GM23338 (cell line): ENCODE measurements around the gene PSMD14. TPM values are rescaled to one million over a fixed set of nuclear protein-coding genes. Genes with fewer than 3 reads are reported as not detected.

Experiments used
- ATAC-seq: fragments of 200-7000 bp; cut with Tn5 transposase; 3 replicates; pipeline ENCODE4 v1.9.1; 2020
- DNase-seq: peaks from one replicate; pipeline ENCODE4 v3.0.0-alpha.2; 2015; ENCODE audit warnings: low spot score
- H2AFZ ChIP-seq: fragments of 200-600 bp; sonication (generic); 2 replicates; pipeline ENCODE4 v1.8.0; 2016; ENCODE audit warnings: antibody characterized with exemption, mild to moderate bottlenecking, moderate library complexity
- H3F3A ChIP-seq: fragments of 200-600 bp; sonication (generic); replicated peaks from 2 replicates; pipeline ENCODE4 v1.8.0; 2017; ENCODE audit warnings: antibody characterized with exemption, mixed run types, low read depth
- H3K27ac ChIP-seq: fragments of 200-600 bp; sonication (generic); 2 replicates; pipeline ENCODE4 v1.6.1; 2016; ENCODE audit warnings: low read depth
- H3K27me3 ChIP-seq: fragments of 200-600 bp; sonication (generic); 2 replicates; pipeline ENCODE4 v1.8.0; 2016; ENCODE audit warnings: mild to moderate bottlenecking, mixed run types, moderate library complexity; ENCODE audit not compliant: insufficient read depth
- H3K36me3 ChIP-seq: fragments of 200-600 bp; sonication (generic); 2 replicates; pipeline ENCODE4 v1.8.0; 2016; ENCODE audit warnings: mild to moderate bottlenecking; ENCODE audit not compliant: insufficient read depth
- H3K4me1 ChIP-seq: fragments of 200-600 bp; sonication (generic); 2 replicates; pipeline ENCODE4 v1.8.0; 2016; ENCODE audit warnings: mild to moderate bottlenecking, moderate library complexity; ENCODE audit not compliant: insufficient read depth
- H3K4me2 ChIP-seq: fragments of 200-600 bp; sonication (generic); 2 replicates; pipeline ENCODE4 v1.7.1; 2017; ENCODE audit warnings: mixed run types
- H3K4me3 ChIP-seq: fragments of 200-600 bp; sonication (generic); 2 replicates; pipeline ENCODE4 v1.6.1; 2016; ENCODE audit warnings: mixed run types
- H3K79me2 ChIP-seq: fragments of 200-600 bp; sonication (generic); replicated peaks from 2 replicates; pipeline ENCODE4 v1.8.0; 2017; ENCODE audit warnings: mild to moderate bottlenecking; ENCODE audit not compliant: insufficient read depth
- H3K9me2 ChIP-seq: fragments of 200-600 bp; sonication (generic); 2 replicates; pipeline ENCODE4 v1.8.0; 2017; ENCODE audit not compliant: insufficient read depth
- H4K20me1 ChIP-seq: fragments of 200-600 bp; sonication (generic); replicated peaks from 2 replicates; pipeline ENCODE4 v1.8.0; 2017; ENCODE audit warnings: mild to moderate bottlenecking; ENCODE audit not compliant: insufficient read depth
- H3K27ac Mint-ChIP-seq: 2 replicates; pipeline ENCODE4 v1.8.0; 2020; ENCODE audit warnings: inconsistent platforms, mild to moderate bottlenecking, moderate library complexity, mixed read lengths
- H3K27me3 Mint-ChIP-seq: 3 replicates; pipeline ENCODE4 v1.8.0; 2022; ENCODE audit warnings: low read depth, mild to moderate bottlenecking, moderate library complexity, mixed read lengths, inconsistent platforms; ENCODE audit not compliant: insufficient read depth, poor library complexity
- H3K36me3 Mint-ChIP-seq: 3 replicates; pipeline ENCODE4 v1.8.0; 2021; ENCODE audit warnings: low read depth, mild to moderate bottlenecking, inconsistent platforms, moderate library complexity, mixed read lengths
- H3K4me1 Mint-ChIP-seq: 3 replicates; pipeline ENCODE4 v1.8.0; 2020; ENCODE audit warnings: mild to moderate bottlenecking, inconsistent platforms, mixed read lengths
- H3K4me3 Mint-ChIP-seq: 3 replicates; pipeline ENCODE4 v1.8.0; 2021; ENCODE audit warnings: moderate library complexity, mild to moderate bottlenecking, inconsistent platforms, mixed read lengths
- H3K9me3 Mint-ChIP-seq: 3 replicates; pipeline ENCODE4 v1.8.0; 2020; ENCODE audit warnings: moderate library complexity, mild to moderate bottlenecking, inconsistent platforms, mixed read lengths
- REST ChIP-seq: IDR thresholded peaks from one replicate; pipeline ENCODE4 v1.6.1; 2018; ENCODE audit warnings: antibody characterized with exemption; ENCODE audit not compliant: unreplicated experiment
- ZNF114 ChIP-seq: fragments of 250-450 bp; sonication (Bioruptor Pico); IDR thresholded peaks from 2 replicates; pipeline ENCODE4 v1.5.0; 2020; ENCODE audit warnings: mild to moderate bottlenecking, moderate library complexity
- ZNF331 ChIP-seq: fragments of 250-450 bp; sonication (Bioruptor Pico); IDR thresholded peaks from 2 replicates; pipeline ENCODE4 v1.5.0; 2020; ENCODE audit warnings: low read depth, mild to moderate bottlenecking, moderate library complexity
- ZNF462 ChIP-seq: fragments of 250-450 bp; sonication (Bioruptor Pico); IDR thresholded peaks from 2 replicates; pipeline ENCODE4 v1.5.0; 2020; ENCODE audit warnings: mild to moderate bottlenecking, moderate library complexity
- polyA plus RNA-seq: library from polyadenylated mRNA; unstranded; fragments of >200 nt; fragmentation: Nextera tagmentation; extraction: Ambion mirVana; gene quantifications from 2 replicates; pipeline ENCODE4 v1.2.1, GENCODE V29; 2016
- total RNA-seq: library from RNA; depleted of rRNA; stranded (reverse); fragments of >200 nt; shearing (Covaris generic); gene quantifications from 2 replicates; pipeline ENCODE4 v1.2.3, GENCODE V29; 2014

Gene PSMD14
- total and polyA plus RNA-seq, 2 experiments from 2014 or later = 92.2 to 123 TPM

- TF ChIP-seq ZNF462 = no peak
- no peak for TF ChIP-seq ZNF114 (CRISPR knock-in tag)
- no peak for TF ChIP-seq ZNF331 (CRISPR knock-in tag)
These were observed 130.4 kb downstream of the PSMD14 start (continued) for GRCh38 chr2:161438598-161438997.

- H3K27me3 Mint-ChIP-seq = no peaks in the 10 kb centered on the region
These were observed 136.9 kb downstream of the PSMD14 start for GRCh38 chr2:161445097-161445496.

More at GRCh38 chr2:161445097-161445496, 136.9 kb downstream of the PSMD14 start:
- no peak overlapping the region for H3K27ac Mint-ChIP-seq
- TF ChIP-seq ZNF462 = no peak
- TF ChIP-seq REST = no peak
- no peak overlapping the region for H3K4me2 ChIP-seq
- no peaks in the 10 kb centered on the region for H3K79me2 ChIP-seq
- H3F3A ChIP-seq = no peaks in the 10 kb centered on the region
- peaks cover 3% of the 10 kb centered on the region; the same call in 1 of the 3 replicates for H3K4me1 Mint-ChIP-seq
- ATAC-seq = no peak
- no peaks in the 10 kb centered on the region for H3K36me3 Mint-ChIP-seq
- no peak overlapping the region for H3K4me3 ChIP-seq
- no peaks in the 10 kb centered on the region for H3K4me1 ChIP-seq
- no peak for DNase-seq
- H3K36me3 ChIP-seq = no peaks in the 10 kb centered on the region
- H4K20me1 ChIP-seq = no peaks in the 10 kb centered on the region
- no peak overlapping the region for H3K27ac ChIP-seq
- H3K9me3 Mint-ChIP-seq = no peaks in the 10 kb centered on the region
- H3K4me3 Mint-ChIP-seq = no peak overlapping the region
- H3K27me3 ChIP-seq = no peaks in the 10 kb centered on the region
- H2AFZ ChIP-seq = no peak overlapping the region
- no peaks in the 10 kb centered on the region for H3K9me2 ChIP-seq
